ENCODE data around the gene SLC2A1. TPM values are rescaled to one million over a fixed set of nuclear protein-coding genes. Genes with fewer than 3 reads are reported as not detected.
A peak's percentile ranks its signal among the peaks of the same experiment; 100 is the strongest.

The SLC2A1 gene
- total and polyA plus RNA-seq, 9 of the 15 experiments (the other 6 are each of a cell fraction or from before 2014, with no cell fraction given) = 12.6 to 153 (median 48.0) TPM

- TF ChIP-seq CHD7 (IDR thresholded peaks at IDR 0.05; ENCODE audit: low read depth, low read length) = no peak
- TF ChIP-seq IFI16 (CRISPR knock-in tag; IDR thresholded peaks at IDR 0.05) = no peak
- TF ChIP-seq PCBP1 (IDR thresholded peaks at IDR 0.05; ENCODE audit: low read depth, low read length, poor library complexity, severe bottlenecking) = peak; percentile 47
- TF ChIP-seq TAF1 (IDR thresholded peaks at IDR 0.05; ENCODE audit: control insufficient read depth, extremely low read depth, insufficient read depth, low read length, severe bottlenecking) = no peak
- peak; percentile 81 for TF ChIP-seq NKRF (IDR thresholded peaks at IDR 0.05; ENCODE audit: borderline replicate concordance)
- TF ChIP-seq TSC22D4 (tag; IDR thresholded peaks at IDR 0.05) = no peak
- no peak for TF ChIP-seq SOX6 (IDR thresholded peaks at IDR 0.05)
- no peak for TF ChIP-seq IRF9 (tag; IDR thresholded peaks at IDR 0.05)
- TF ChIP-seq ATF1 (CRISPR knock-in tag; IDR thresholded peaks at IDR 0.05) = no peak
- no peak for TF ChIP-seq ATF1 (tag; IDR thresholded peaks at IDR 0.05)
- TF ChIP-seq SIN3A (IDR thresholded peaks at IDR 0.05; ENCODE audit: borderline replicate concordance in 2 of 2, control insufficient read depth in 1 of 2, low read depth in 2 of 2, low read length in 2 of 2) = peak; percentile 55 to 93
- peak; percentile 84 for TF ChIP-seq SMAD4 (CRISPR knock-in tag; conservative IDR thresholded peaks at IDR 0.05)
Measured at GRCh38 chr1:42957880-42958487, 684 bp downstream of the SLC2A1 start (continued).
